Large intestine (tissue), 12 donors: ENCODE measurements around the gene RBM15B. TPM values are rescaled to one million over a fixed set of nuclear protein-coding genes. Genes with fewer than 3 reads are reported as not detected.

ENCODE experiments used
- DNase-seq, 2 donors: peaks; one replicate each; pipeline versions ENCODE4 v3.0.0 to v3.0.0-alpha.2; 2013
- H3K27ac ChIP-seq: one replicate; pipeline ENCODE4 v1.5.1; 2013; ENCODE audit warnings: low read length
- H3K27me3 ChIP-seq: 2 replicates; pipeline ENCODE4 v1.6.1; 2013; ENCODE audit warnings: low read length; ENCODE audit not compliant: control insufficient read depth, insufficient read depth
- H3K36me3 ChIP-seq: 2 replicates; pipeline ENCODE4 v1.6.1; 2013; ENCODE audit warnings: low read length; ENCODE audit not compliant: control insufficient read depth, insufficient read depth
- H3K4me1 ChIP-seq: one replicate; pipeline ENCODE4 v1.6.1; 2013; ENCODE audit warnings: low read length; ENCODE audit not compliant: control insufficient read depth, insufficient read depth
- H3K4me3 ChIP-seq: one replicate; pipeline ENCODE4 v1.5.1; 2013; ENCODE audit warnings: low read length
- H3K9me3 ChIP-seq: one replicate; pipeline ENCODE4 v1.6.1; 2013; ENCODE audit warnings: mild to moderate bottlenecking, low read depth, low read length, moderate library complexity; ENCODE audit not compliant: control insufficient read depth
- WGBS: methylation state at CpG from one replicate; pipeline ENCODE4 v1.1.5; 2013; ENCODE audit warnings: low lambda C conversion rate; ENCODE audit not compliant: insufficient coverage; 5-methylcytosine and 5-hydroxymethylcytosine counted together
- long read RNA-seq, 11 donors: transcript quantifications; one replicate each; lab custom pipeline, GENCODE V29; 2026
- polyA plus RNA-seq: library from polyadenylated mRNA; unstranded; fragments of 120-200 nt; gene quantifications from one replicate; pipeline ENCODE4 v1.2.1, GENCODE V29; 2013

Gene RBM15B, protein sequence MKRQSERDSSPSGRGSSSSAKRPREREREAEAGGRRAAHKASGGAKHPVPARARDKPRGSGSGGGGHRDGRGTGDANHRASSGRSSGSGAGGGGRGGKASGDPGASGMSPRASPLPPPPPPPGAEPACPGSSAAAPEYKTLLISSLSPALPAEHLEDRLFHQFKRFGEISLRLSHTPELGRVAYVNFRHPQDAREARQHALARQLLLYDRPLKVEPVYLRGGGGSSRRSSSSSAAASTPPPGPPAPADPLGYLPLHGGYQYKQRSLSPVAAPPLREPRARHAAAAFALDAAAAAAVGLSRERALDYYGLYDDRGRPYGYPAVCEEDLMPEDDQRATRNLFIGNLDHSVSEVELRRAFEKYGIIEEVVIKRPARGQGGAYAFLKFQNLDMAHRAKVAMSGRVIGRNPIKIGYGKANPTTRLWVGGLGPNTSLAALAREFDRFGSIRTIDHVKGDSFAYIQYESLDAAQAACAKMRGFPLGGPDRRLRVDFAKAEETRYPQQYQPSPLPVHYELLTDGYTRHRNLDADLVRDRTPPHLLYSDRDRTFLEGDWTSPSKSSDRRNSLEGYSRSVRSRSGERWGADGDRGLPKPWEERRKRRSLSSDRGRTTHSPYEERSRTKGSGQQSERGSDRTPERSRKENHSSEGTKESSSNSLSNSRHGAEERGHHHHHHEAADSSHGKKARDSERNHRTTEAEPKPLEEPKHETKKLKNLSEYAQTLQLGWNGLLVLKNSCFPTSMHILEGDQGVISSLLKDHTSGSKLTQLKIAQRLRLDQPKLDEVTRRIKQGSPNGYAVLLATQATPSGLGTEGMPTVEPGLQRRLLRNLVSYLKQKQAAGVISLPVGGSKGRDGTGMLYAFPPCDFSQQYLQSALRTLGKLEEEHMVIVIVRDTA
- polyA plus RNA-seq, result 23.5 TPM
- long read RNA-seq, donor 1, full-length matches to known transcripts, result 44 of 44 reads
- long read RNA-seq, donor 1, partial matches to known transcripts, result 0 of 44 reads
- long read RNA-seq, donor 1, other reads (novel, unspliced or antisense), result 0 of 44 reads
- long read RNA-seq, donor 2, full-length matches to known transcripts, result 117 of 123 reads
- long read RNA-seq, donor 2, partial matches to known transcripts, result 0 of 123 reads
- long read RNA-seq, donor 2, other reads (novel, unspliced or antisense), result 6 of 123 reads
- long read RNA-seq, donor 3, result 0 reads
- long read RNA-seq, donor 4, full-length matches to known transcripts, result 11 of 11 reads
- long read RNA-seq, donor 4, partial matches to known transcripts, result 0 of 11 reads
- long read RNA-seq, donor 4, other reads (novel, unspliced or antisense), result 0 of 11 reads
- long read RNA-seq, donor 5, full-length matches to known transcripts, result 53 of 53 reads
- long read RNA-seq, donor 5, partial matches to known transcripts, result 0 of 53 reads
- long read RNA-seq, donor 5, other reads (novel, unspliced or antisense), result 0 of 53 reads
- long read RNA-seq, donor 6, full-length matches to known transcripts, result 92 of 92 reads
- long read RNA-seq, donor 6, partial matches to known transcripts, result 0 of 92 reads
- long read RNA-seq, donor 6, other reads (novel, unspliced or antisense), result 0 of 92 reads
- long read RNA-seq, donor 7, full-length matches to known transcripts, result 46 of 46 reads
- long read RNA-seq, donor 7, partial matches to known transcripts, result 0 of 46 reads
- long read RNA-seq, donor 7, other reads (novel, unspliced or antisense), result 0 of 46 reads
- long read RNA-seq, donor 8, full-length matches to known transcripts, result 92 of 92 reads
- long read RNA-seq, donor 8, partial matches to known transcripts, result 0 of 92 reads
- long read RNA-seq, donor 8, other reads (novel, unspliced or antisense), result 0 of 92 reads
- long read RNA-seq, donor 9, full-length matches to known transcripts, result 52 of 52 reads
- long read RNA-seq, donor 9, partial matches to known transcripts, result 0 of 52 reads
- long read RNA-seq, donor 9, other reads (novel, unspliced or antisense), result 0 of 52 reads
- long read RNA-seq, donor 10, full-length matches to known transcripts, result 71 of 71 reads
- long read RNA-seq, donor 10, partial matches to known transcripts, result 0 of 71 reads
- long read RNA-seq, donor 10, other reads (novel, unspliced or antisense), result 0 of 71 reads
- long read RNA-seq, donor 11, full-length matches to known transcripts, result 60 of 60 reads
- long read RNA-seq, donor 11, partial matches to known transcripts, result 0 of 60 reads
- long read RNA-seq, donor 11, other reads (novel, unspliced or antisense), result 0 of 60 reads

DNA sequence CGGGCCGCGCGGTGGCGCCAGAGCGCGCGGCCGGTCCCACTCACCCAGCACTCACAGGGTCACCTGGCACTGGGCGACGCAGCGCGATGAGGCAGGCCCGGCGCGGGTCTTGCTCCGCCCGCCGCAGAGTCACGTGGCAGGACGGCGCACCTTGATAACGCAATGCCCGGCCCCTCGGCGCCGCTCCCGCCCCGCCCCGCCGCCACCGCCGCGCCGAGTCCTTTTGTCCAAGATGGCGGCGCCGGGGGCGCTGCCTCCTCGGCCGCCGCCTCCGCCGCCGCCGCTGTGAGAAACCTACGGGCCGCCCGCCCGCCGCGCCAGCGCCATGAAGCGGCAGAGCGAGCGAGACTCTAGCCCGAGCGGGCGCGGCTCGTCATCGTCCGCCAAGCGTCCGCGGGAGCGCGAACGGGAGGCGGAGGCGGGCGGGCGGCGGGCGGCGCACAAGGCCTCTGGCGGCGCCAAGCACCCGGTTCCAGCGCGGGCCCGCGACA lies at the start of gene RBM15B:
Gene RBM15B, plus strand, starts transcription at position 211 of the 491 bp plus-strand sequence. Its CDS starts 115 bp downstream, at position 326.
- peak within 1 kb of the TSS; percentile 58 for H3K4me3 ChIP-seq
- DNase-seq, result peak; percentile 98
- peak within 1 kb of the TSS; percentile 60 for H3K27ac ChIP-seq
- H3K27me3 ChIP-seq, result no peaks in the 10 kb centered on the region
- peaks cover 18% of the 10 kb centered on the region for H3K9me3 ChIP-seq
- no CpG with 5 or more reads among the region's 83 CpGs for WGBS
- H3K4me1 ChIP-seq, result peaks cover 49% of the 10 kb centered on the region
- peaks cover 75% of the 10 kb centered on the region for H3K36me3 ChIP-seq

DNA sequence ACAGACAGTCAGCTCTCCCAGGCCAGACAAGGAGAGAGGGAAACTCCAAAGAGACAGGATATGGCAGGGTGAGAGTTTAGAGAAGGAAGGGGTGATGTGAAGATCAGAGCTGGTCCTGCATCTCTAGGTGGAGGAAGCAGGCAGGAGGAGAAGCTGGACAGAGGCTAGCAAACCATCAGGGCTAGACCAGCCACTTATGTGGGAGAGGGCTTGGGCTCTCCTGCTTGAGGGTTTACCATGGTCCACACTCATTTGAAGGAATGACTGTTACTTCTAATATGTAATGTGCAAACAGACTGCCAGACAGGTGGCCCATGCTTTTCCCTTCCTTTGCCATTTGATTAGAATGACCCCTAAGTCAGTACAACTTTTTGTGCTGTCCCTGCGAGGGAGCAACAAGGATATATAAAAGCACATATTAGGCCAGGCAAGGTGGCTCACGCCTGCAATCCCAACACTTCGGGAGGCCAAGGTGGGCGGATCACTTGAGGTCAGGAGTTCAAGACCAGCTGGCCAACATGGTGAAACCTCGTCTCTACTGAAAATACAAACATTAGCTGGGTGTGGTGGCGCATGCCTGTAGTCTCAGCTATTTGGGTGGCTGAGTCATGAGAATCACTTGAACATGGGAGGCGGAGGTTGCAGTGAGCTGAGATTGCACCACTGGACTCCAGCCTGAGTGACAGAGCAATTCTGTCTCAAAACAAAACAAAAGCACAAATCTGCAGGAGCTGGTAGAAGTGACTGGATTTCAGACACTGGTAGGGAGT lies 47.0 kb upstream of the RBM15B start:
- no peak for DNase-seq
- H3K27ac ChIP-seq, result no peak overlapping the region

DNA sequence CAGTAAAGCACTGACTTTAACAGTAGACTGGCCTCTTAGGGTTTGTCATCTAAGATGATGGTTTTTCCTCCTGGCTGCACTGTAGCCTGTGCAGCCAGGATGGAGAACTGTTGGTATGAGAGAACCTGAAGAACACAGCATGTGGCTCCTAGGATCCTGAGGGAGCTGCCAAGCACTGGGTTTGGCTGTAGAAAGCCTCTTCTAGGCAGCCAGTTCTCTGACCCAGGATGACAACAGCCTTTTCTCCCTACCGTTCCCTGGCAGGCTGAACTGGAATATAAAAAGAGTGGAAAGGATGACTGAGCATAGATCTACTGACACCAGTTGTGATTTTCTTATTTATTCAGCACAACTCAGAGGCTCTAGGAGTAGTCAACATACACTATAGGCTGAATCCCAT lies 40.3 kb upstream of the RBM15B start:
- Histone ChIP-seq H3K9me3 (no peaks in the 10 kb centered on the region), H3K4me1 (no peaks in the 10 kb centered on the region), H3K4me3 (no peak overlapping the region), H3K36me3 (no peaks in the 10 kb centered on the region), H3K27me3 (peaks cover 2% of the 10 kb centered on the region), H3K27ac (no peak overlapping the region)
- DNase-seq, result no peak
- WGBS, result no CpG with 5 or more reads among the region's 1 CpG

More for the DNA sequence above, 47.0 kb upstream of the RBM15B start:
- WGBS, result no CpG with 5 or more reads among the region's 7 CpGs
- Histone ChIP-seq H3K9me3 (no peaks in the 10 kb centered on the region), H3K36me3 (no peaks in the 10 kb centered on the region), H3K4me1 (peaks cover 4% of the 10 kb centered on the region), H3K27me3 (no peaks in the 10 kb centered on the region), H3K4me3 (no peak overlapping the region)

DNA sequence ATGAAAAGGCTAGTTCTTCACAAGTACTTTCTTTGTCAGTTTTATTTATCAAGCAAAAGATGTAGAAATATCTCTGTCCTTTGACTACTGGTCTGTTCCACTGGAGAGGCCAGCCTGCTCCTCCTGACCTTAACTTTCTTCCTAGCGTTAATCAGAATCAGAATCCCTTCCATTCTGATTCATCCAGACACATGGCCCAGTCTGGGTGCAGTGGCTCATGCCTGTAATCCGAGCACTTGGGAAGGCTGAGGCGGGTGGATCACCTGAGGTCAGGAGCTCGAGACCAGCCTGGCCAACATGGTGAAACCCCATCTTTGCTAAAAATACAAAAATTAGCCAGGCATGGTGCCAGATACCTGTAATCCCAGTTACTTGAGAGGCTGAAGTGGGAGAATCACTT lies 38.0 kb upstream of the RBM15B start:
- no peaks in the 10 kb centered on the region for H3K36me3 ChIP-seq
- DNase-seq, result no peak
- no peaks in the 10 kb centered on the region for H3K4me1 ChIP-seq
- H3K4me3 ChIP-seq, result no peak overlapping the region
- H3K27me3 ChIP-seq, result peaks cover 2% of the 10 kb centered on the region
- WGBS, result no CpG with 5 or more reads among the region's 4 CpGs
- H3K9me3 ChIP-seq, result no peaks in the 10 kb centered on the region
- no peak overlapping the region for H3K27ac ChIP-seq

DNA sequence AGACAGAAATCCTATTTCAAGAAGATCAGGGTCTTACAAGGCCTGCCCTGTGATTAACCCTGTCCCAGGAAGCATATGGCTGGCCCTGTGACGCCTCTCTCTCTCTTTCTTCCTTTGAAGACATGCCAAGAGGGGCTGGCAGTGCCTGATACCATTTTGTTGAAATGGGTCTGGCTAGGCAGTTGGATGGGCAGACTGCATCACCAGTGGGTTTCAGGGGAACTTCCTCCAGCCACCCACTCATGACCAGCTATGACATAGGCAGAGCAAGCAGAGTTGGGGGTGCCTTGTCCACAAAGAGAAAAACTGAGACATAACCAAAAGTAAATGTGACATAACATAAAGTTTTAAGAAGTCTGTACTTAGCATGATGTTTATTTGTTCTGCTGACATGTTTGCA lies 37.4 kb upstream of the RBM15B start:
- DNase-seq, result no peak
- Histone ChIP-seq H3K27me3 (peaks cover 3% of the 10 kb centered on the region), H3K27ac (no peak overlapping the region), H3K4me3 (no peak overlapping the region), H3K36me3 (no peaks in the 10 kb centered on the region), H3K9me3 (no peaks in the 10 kb centered on the region), H3K4me1 (no peaks in the 10 kb centered on the region)
- WGBS, result no CpG with 5 or more reads among the region's 1 CpG

DNA sequence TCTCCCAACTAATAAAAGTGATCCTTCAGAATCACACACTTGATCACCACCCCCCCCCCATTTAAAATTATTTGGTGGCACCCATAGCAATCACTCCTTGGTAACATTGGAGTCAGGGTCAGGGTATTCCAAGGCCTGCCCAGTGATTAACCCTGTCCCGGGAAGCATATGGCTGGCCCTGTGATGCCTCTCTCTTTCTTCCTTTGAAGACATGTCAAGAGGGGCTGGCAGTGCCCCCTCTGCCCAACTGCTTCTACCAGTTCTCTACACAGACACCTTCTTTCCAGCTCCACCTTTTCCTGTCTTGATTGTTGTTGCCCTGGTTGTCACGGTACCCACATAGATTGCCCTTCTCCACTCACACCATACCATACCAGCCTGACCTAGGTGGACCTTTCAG lies 36.9 kb upstream of the RBM15B start:
- Histone ChIP-seq H3K9me3 (no peaks in the 10 kb centered on the region), H3K4me1 (no peaks in the 10 kb centered on the region), H3K36me3 (no peaks in the 10 kb centered on the region), H3K4me3 (no peak overlapping the region), H3K27ac (no peak overlapping the region), H3K27me3 (peaks cover 5% of the 10 kb centered on the region)
- no CpG with 5 or more reads among the region's 2 CpGs for WGBS
- no peak for DNase-seq

DNA sequence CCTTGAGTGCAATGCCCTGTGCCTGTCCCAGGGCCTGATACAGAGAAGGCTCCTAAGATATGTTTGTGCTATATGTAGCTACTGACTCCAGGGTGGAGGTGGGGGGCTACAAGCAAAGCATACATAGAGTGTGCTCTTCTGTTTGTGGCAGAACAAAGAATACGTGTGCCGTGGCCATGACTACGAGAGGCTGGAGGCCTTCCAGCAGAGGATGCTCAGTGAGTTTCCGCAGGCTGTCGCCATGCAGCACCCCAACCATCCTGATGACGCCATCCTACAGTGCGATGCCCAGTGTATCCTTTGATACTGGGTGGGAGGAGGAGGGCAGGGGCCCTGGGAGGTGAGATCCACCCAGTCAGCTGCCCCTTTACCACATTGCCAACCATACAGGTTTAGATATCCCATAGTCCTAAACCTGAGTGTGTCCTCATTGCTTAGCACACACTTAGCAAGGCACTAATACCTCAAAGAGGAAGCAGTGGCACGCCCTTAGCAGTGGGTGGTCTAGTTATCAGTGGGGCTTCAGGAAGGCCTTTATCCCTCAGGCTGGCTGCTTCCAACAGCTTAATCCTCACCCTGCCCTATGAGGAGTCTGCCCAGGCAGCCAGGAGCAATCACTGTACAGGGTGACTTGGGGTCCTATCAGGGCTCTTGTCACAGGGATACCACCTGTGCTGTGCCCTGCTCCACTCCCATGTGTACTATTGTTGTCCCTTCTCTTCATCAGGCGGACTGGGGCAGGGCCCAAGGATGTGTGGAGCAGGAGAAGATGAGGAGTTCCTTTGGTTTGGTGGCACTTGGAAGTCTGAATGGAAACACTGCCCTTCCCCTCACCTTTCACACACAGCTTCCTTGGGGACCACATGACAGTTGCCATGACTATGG lies 36.1 kb upstream of the RBM15B start:
- DNase-seq, result no peak

More for the DNA sequence above, 36.1 kb upstream of the RBM15B start:
- no peaks in the 10 kb centered on the region for H3K4me1 ChIP-seq
- WGBS, result no CpG with 5 or more reads among the region's 9 CpGs
- H3K27me3 ChIP-seq, result peaks cover 5% of the 10 kb centered on the region
- H3K4me3 ChIP-seq, result no peak overlapping the region
- no peaks in the 10 kb centered on the region for H3K9me3 ChIP-seq
- H3K27ac ChIP-seq, result no peak overlapping the region
- no peaks in the 10 kb centered on the region for H3K36me3 ChIP-seq
